DND-41 (cell line): ENCODE results near the gene MDM2.

Source experiments
- ATAC-seq: fragments of 200-7000 bp; cut with Tn5 transposase; 3 replicates; pipeline ENCODE4 v1.9.1; 2021; ENCODE audit warnings: low read depth; ENCODE audit not compliant: insufficient read depth
- DNase-seq: peaks from one replicate; pipeline ENCODE4 v3.0.0-alpha.2; 2020
- H2AFZ ChIP-seq: 2 replicates; pipeline ENCODE4 v1.6.0; 2012; ENCODE audit warnings: low read depth, low read length
- H3K27ac ChIP-seq: 2 replicates; pipeline ENCODE4 v1.5.1; 2012; ENCODE audit warnings: low read length, inconsistent platforms
- H3K27me3 ChIP-seq: fragments of 200-600 bp; sonication (generic); 2 replicates; pipeline ENCODE4 v1.6.0; 2012; ENCODE audit warnings: low read length, mild to moderate bottlenecking, inconsistent platforms; ENCODE audit not compliant: insufficient read depth, poor library complexity
- H3K36me3 ChIP-seq: 2 replicates; pipeline ENCODE4 v1.5.1; 2012; ENCODE audit warnings: low read length, inconsistent platforms; ENCODE audit not compliant: insufficient read depth
- H3K4me1 ChIP-seq: 2 replicates; pipeline ENCODE4 v1.5.1; 2012; ENCODE audit warnings: mild to moderate bottlenecking, low read length; ENCODE audit not compliant: insufficient read depth
- H3K4me2 ChIP-seq: 2 replicates; pipeline ENCODE4 v1.6.0; 2012; ENCODE audit warnings: mild to moderate bottlenecking, moderate library complexity, low read length, inconsistent platforms; ENCODE audit not compliant: insufficient read depth
- H3K4me3 ChIP-seq, 2 experiments: fragments of 200-600 bp in 1 of 2; shearing (Covaris generic) in 1 of 2; 2 replicates each; pipeline ENCODE4 v1.5.1; 2012 to 2016; ENCODE audit warnings: inconsistent platforms in 2 of 2, low read length in 2 of 2, mild to moderate bottlenecking in 2 of 2, low read depth in 1 of 2, moderate library complexity in 1 of 2
- H3K79me2 ChIP-seq: 2 replicates; pipeline ENCODE4 v1.6.0; 2012; ENCODE audit warnings: low read length, inconsistent platforms; ENCODE audit not compliant: insufficient read depth
- H3K9ac ChIP-seq: 2 replicates; pipeline ENCODE4 v1.6.0; 2012; ENCODE audit warnings: low read depth, mild to moderate bottlenecking, inconsistent platforms, low read length, moderate library complexity
- H3K9me3 ChIP-seq: 2 replicates; pipeline ENCODE4 v1.5.1; 2012; ENCODE audit warnings: low read length, moderate library complexity, mild to moderate bottlenecking, inconsistent platforms; ENCODE audit not compliant: insufficient read depth, severe bottlenecking
- H4K20me1 ChIP-seq: 2 replicates; pipeline ENCODE4 v1.6.0; 2012; ENCODE audit warnings: low read length; ENCODE audit not compliant: insufficient read depth
- CTCF ChIP-seq: IDR thresholded peaks from 2 replicates; pipeline ENCODE4 v1.5.1; 2012; ENCODE audit warnings: borderline replicate concordance, low read length, moderate library complexity, mild to moderate bottlenecking; ENCODE audit not compliant: poor library complexity, severe bottlenecking; ENCODE audit errors: extremely low read depth
- EZH2 ChIP-seq: IDR thresholded peaks from 3 replicates; pipeline ENCODE4 v1.6.1; 2012; ENCODE audit warnings: borderline replicate concordance, low read depth, mild to moderate bottlenecking, moderate library complexity, low read length, inconsistent platforms; ENCODE audit not compliant: severe bottlenecking

MDM2 gene

GRCh38 chr12:68896881-68897540 lies 89.0 kb downstream of the MDM2 start:
- H4K20me1 ChIP-seq: no peaks in the 10 kb centered on the region
- H3K4me2 ChIP-seq: no peak overlapping the region
- TF ChIP-seq EZH2 (no peak), CTCF (no peak)
- H3K27ac ChIP-seq: no peak overlapping the region
- no peak overlapping the region for H3K4me3 ChIP-seq
- H2AFZ ChIP-seq: no peak overlapping the region
- ATAC-seq (no peak), DNase-seq (no peak)
- no peaks in the 10 kb centered on the region for H3K79me2 ChIP-seq
- H3K4me1 ChIP-seq: no peaks in the 10 kb centered on the region
- no peaks in the 10 kb centered on the region for H3K27me3 ChIP-seq
- H3K36me3 ChIP-seq: no peaks in the 10 kb centered on the region
- H3K9ac ChIP-seq: no peak overlapping the region
- no peaks in the 10 kb centered on the region for H3K9me3 ChIP-seq

- Histone ChIP-seq H3K9me3 (no peaks in the 10 kb centered on the region), H3K27me3 (no peaks in the 10 kb centered on the region), H3K4me1 (no peaks in the 10 kb centered on the region), H3K27ac (no peak overlapping the region), H3K4me3 (no peak overlapping the region), H4K20me1 (no peaks in the 10 kb centered on the region), H3K36me3 (no peaks in the 10 kb centered on the region), H2AFZ (no peak overlapping the region), H3K4me2 (no peak overlapping the region), H3K9ac (no peak overlapping the region), H3K79me2 (no peaks in the 10 kb centered on the region)
- TF ChIP-seq CTCF: no peak
- TF ChIP-seq EZH2: no peak
- ATAC-seq: no peak
- no peak for DNase-seq
Observed at GRCh38 chr12:68899251-68899771, 91.3 kb downstream of the MDM2 start.

GRCh38 chr12:68900241-68900640 lies 92.3 kb downstream of the MDM2 start:
- H3K27me3 ChIP-seq: no peaks in the 10 kb centered on the region
- DNase-seq: no peak
- no peak overlapping the region for H2AFZ ChIP-seq
- H3K4me1 ChIP-seq: no peaks in the 10 kb centered on the region
- ATAC-seq: no peak
- H3K36me3 ChIP-seq: no peaks in the 10 kb centered on the region
- H3K4me3 ChIP-seq: no peak overlapping the region
- H3K9ac ChIP-seq: no peak overlapping the region
- no peaks in the 10 kb centered on the region for H3K79me2 ChIP-seq
- H3K4me2 ChIP-seq: no peak overlapping the region
- no peaks in the 10 kb centered on the region for H4K20me1 ChIP-seq
- no peak overlapping the region for H3K27ac ChIP-seq
- TF ChIP-seq EZH2 (no peak), CTCF (no peak)
- H3K9me3 ChIP-seq: no peaks in the 10 kb centered on the region
